IPS DF 6.9 (cell line): ENCODE results near the gene IRS1.

Experiments used
- DNase-seq: peaks from one replicate; pipeline ENCODE4 v3.0.0-alpha.2; 2013; ENCODE audit warnings: low read depth, low spot score
- H3K27ac ChIP-seq: one replicate; pipeline ENCODE4 v1.5.1; 2013; ENCODE audit warnings: low read length, control low read depth
- H3K27me3 ChIP-seq: 2 replicates; pipeline ENCODE4 v1.6.1; 2013; ENCODE audit warnings: mild to moderate bottlenecking, low read length; ENCODE audit not compliant: control insufficient read depth, insufficient read depth
- H3K36me3 ChIP-seq: 2 replicates; pipeline ENCODE4 v1.6.1; 2013; ENCODE audit warnings: low read length; ENCODE audit not compliant: control insufficient read depth, insufficient read depth
- H3K4me1 ChIP-seq: 2 replicates; pipeline ENCODE4 v1.6.1; 2013; ENCODE audit warnings: low read length; ENCODE audit not compliant: control insufficient read depth, insufficient read depth
- H3K4me3 ChIP-seq: 2 replicates; pipeline ENCODE4 v1.5.1; 2013; ENCODE audit warnings: mild to moderate bottlenecking, low read length
- H3K9me3 ChIP-seq: 2 replicates; pipeline ENCODE4 v1.6.1; 2013; ENCODE audit warnings: low read length, inconsistent platforms; ENCODE audit not compliant: control insufficient read depth, insufficient read depth
- WGBS: extraction: QIAGEN DNeasy Blood & Tissue Kit; methylation state at CpG from one replicate; pipeline ENCODE4 v1.1.7; 2013; ENCODE audit warnings: mixed read lengths, missing lambda C conversion rate; ENCODE audit not compliant: insufficient read length, insufficient coverage; 5-methylcytosine and 5-hydroxymethylcytosine counted together

The IRS1 gene

DNA sequence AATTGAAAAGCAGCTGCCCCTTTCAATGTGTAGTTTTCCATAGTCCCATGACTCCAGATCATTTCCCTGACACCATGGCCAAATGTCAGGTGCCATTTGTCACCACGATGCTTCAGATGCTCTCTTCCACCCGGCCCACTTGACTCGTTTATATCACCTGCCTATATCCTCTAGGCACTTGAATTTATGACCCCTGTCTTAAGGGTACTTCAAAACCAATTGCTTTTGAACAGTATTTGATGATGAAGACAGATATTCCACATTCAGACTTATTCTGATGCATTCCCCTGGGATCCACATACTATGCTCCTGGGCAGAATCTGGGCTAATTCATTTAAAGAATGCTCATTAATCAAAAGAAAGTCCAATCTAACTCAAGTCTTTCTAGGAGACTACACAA lies 19.3 kb upstream of the IRS1 start:
- H3K27ac ChIP-seq, result no peak overlapping the region
- H3K4me3 ChIP-seq, result no peak overlapping the region
- DNase-seq, result no peak
- H3K27me3 ChIP-seq, result no peaks in the 10 kb centered on the region
- H3K9me3 ChIP-seq, result no peaks in the 10 kb centered on the region
- no CpG with 5 or more reads among the region's 3 CpGs for WGBS
- no peaks in the 10 kb centered on the region for H3K36me3 ChIP-seq
- no peaks in the 10 kb centered on the region for H3K4me1 ChIP-seq

DNA sequence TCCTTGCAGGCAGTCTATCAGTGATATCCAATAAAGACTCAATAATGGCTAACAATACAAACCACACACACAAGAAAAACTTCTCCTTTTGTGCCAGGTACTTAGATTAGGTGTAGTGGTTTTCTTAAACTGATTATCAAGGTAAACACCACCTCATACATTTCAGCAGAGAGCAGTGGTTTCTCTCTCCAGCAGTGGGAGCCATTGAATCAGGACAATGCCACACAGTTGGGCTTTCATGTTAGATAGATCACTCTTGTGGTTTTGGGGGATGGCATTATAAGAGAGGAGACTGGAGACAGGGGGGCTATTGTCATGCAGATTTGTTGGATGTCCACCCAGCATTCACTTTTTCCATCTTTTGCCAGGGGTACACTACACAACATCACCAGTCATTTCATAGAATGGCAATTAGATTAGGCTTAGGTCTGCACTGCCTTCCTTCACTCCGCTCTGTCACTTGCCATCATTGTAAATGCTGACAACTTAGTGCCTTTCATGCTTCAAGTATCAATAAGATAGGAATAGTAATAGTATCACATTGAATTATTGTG lies 13.6 kb upstream of the IRS1 start:
- H3K9me3 ChIP-seq, result no peaks in the 10 kb centered on the region
- WGBS, result no CpG with 5 or more reads among the region's 1 CpG
- H3K36me3 ChIP-seq, result no peaks in the 10 kb centered on the region
- no peak for DNase-seq
- no peaks in the 10 kb centered on the region for H3K27me3 ChIP-seq
- no peaks in the 10 kb centered on the region for H3K4me1 ChIP-seq
- H3K4me3 ChIP-seq, result no peak overlapping the region
- H3K27ac ChIP-seq, result no peak overlapping the region

DNA sequence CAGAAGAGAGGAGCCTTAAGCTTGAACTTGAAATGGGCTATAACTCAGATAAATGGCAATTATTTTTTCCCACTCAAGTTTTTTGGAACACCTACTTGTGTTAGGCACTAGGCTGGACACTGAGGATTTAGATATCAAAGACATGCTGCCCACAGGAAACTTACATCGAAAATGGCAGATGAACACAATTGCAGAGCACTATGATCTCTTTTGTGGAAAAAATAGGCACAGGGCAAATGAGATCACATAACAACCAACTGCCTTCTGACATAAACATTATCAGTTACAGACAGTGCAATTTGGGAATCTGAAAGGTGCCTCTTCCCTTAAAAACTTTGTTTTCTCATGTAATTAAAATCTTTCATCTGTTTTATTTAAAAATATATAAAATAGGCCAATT lies 3.8 kb upstream of the IRS1 start:
- no peak overlapping the region for H3K27ac ChIP-seq
- H3K4me3 ChIP-seq, result no peak overlapping the region
- DNase-seq, result no peak
- H3K36me3 ChIP-seq, result no peaks in the 10 kb centered on the region
- peaks cover 2% of the 10 kb centered on the region; the same call in 1 of the 2 replicates for H3K4me1 ChIP-seq
- H3K9me3 ChIP-seq, result no peaks in the 10 kb centered on the region
- no CpG with 5 or more reads among the region's 1 CpG for WGBS
- no peaks in the 10 kb centered on the region for H3K27me3 ChIP-seq

DNA sequence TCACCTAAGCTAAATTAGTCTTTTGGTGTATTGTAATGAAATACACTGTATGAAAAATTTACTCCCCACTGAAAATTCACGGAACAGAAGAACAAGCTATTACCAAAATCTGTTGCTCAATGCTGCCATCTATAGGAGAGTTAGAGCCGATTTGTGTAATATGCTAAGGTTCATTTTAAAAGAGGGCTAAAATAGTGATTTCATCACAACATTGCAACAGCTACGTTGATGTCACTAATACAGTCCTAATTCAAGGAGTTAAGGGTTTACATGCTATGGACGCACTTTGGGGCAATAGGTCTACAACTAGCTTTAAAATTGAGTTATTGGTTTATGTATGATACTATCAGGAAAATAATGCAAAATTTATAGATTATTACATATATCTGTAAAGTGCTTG lies 3.0 kb upstream of the IRS1 start:
- Histone ChIP-seq H3K4me3 (no peak overlapping the region), H3K9me3 (no peaks in the 10 kb centered on the region), H3K36me3 (no peaks in the 10 kb centered on the region), H3K4me1 (peaks cover 4% of the 10 kb centered on the region), H3K27ac (no peak overlapping the region), H3K27me3 (no peaks in the 10 kb centered on the region)
- WGBS, result no CpG with 5 or more reads among the region's 4 CpGs
- DNase-seq, result no peak

DNA sequence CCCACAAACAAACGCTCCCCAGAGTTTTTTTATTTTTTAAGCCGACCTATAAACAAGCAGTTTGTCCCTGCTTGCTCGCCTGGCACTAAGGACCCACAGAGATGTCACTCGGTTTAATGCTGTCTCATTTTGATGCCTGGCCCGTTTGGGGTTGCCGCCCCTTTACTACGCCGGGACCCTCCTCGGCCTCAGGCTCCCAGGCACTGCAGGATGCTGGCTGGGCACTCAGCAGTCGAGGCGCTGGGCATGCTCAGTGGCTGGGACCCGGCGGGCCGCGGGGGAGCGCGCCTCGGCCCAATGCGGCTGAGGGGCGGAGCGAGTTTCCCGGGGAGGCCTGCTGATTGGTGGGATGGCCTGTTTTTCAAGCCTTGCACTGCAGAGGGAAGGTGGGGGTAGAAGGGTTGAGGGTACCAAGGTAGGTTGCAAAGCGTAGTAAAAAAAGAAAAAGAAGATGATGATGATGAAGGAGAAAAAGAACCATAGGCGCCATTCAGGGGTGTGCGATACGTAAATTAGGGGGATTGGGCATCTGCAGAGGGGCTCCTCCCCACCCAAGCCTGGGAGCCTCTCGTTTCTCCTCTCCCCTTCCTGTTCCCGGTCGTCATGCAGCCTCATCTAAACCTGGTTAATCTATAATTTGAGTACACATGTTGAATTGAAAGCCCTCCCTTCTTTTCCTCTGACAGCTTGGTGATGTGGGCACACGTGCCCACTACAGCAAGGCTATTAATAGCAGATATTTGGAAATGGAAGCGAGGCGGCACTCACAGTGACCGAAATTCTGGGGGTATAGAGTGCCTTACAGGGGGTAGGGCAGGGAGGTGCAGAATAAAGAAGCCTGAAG lies 1.5 kb upstream of the IRS1 start:
- H3K36me3 ChIP-seq, result peaks cover 8% of the 10 kb centered on the region
- no peaks in the 10 kb centered on the region for H3K9me3 ChIP-seq
- no peak for DNase-seq
- no CpG with 5 or more reads among the region's 33 CpGs for WGBS
- no peak overlapping the region for H3K27ac ChIP-seq
- H3K4me1 ChIP-seq, result peaks cover 4% of the 10 kb centered on the region
- no peaks in the 10 kb centered on the region for H3K27me3 ChIP-seq
- H3K4me3 ChIP-seq, result peak overlapping the region; percentile 57; the same call in 1 of the 2 replicates

DNA sequence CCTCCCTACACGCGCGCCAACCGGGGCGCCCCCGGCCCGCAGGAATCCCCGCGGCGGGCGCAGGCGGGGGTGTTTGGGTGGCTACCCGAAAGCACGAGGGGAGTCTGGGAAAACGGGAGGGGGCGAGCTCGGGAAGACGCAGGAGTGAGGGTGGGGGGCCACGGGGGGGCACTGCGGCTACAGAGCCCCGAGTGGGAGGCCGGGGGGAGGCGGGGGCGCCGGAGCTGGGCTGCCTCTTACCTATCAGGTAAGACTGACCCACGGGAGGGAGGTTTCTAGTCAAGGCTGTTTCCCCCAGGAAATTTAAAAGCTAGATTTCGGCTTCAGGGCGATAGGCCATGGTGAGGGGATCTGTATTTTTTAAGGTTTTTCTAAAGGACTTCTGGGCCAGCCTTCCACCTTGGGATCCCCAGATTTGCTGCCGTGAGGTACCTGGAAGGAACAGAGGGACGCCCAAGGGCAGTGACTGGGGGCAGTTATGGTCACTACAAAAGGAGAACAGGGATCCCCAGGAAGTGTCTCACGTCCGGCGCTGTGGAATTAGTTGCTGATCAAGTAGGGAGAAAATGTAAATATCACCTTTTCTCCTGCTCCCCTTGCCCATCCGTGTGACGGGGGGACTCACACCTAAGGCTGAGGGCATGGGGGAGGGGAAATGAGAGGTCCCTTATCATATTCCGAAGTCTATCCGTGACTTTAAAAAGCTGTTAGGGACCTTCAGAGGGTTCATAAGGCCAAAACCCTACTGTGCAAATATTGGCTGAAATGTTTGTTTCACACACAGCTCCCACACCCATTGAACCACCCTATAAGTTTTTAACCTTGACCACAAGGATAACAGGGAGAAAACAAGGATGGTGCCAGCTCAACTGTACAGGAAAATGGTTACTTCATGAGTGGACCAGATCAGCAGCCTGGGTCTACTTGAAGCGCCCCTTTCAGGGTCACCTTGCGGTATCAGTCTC lies 638 bp upstream of the IRS1 start:
- H3K36me3 ChIP-seq, result peaks cover 8% of the 10 kb centered on the region
- H3K27me3 ChIP-seq, result no peaks in the 10 kb centered on the region
- WGBS, result no CpG with 5 or more reads among the region's 39 CpGs
- peaks cover 7% of the 10 kb centered on the region for H3K4me1 ChIP-seq
- DNase-seq, result no peak
- H3K9me3 ChIP-seq, result no peaks in the 10 kb centered on the region
- H3K27ac ChIP-seq, result no peak overlapping the region
- peak overlapping the region; percentile 93; the same call in 1 of the 2 replicates for H3K4me3 ChIP-seq

DNA sequence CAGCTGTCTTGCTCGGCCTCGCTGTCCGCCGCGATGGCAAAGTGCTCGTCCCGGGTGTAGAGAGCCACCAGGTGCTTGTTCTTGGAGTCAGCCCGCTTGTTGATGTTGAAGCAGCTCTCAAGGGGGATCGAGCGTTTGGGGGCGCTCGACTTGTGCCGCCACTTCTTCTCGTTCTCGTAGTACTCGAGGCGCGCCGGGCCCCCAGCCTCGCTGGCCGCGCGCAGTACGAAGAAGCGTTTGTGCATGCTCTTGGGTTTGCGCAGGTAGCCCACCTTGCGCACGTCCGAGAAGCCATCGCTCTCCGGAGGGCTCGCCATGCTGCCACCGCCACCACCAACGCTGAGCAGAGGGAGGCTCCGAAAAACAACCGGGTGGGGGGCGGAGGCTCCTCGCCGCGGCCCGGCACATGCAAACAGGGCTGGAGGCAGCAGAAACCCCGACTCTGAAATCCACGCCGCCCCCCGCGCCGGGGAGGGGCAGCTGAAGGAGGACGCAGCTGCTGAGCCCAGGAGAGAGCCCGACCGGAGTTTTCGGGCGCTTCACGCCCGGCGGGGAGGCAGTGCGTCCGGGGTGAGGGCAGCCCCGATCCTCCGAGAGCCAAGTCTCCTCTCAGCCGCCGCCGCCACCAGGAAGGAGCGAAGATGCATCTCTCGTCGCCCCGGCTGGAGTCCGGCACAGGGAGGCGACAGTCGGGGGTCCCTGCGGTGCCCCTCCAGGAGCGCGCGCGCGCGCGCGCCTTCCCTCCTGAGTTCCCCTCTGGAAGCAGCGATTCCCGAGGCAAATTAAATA lies 1.0 kb downstream of the IRS1 start:
- Histone ChIP-seq H3K27ac (no peak overlapping the region), H3K4me3 (peak overlapping the region; percentile 93; the same call in 1 of the 2 replicates), H3K4me1 (peaks cover 8% of the 10 kb centered on the region), H3K27me3 (no peaks in the 10 kb centered on the region), H3K36me3 (peaks cover 8% of the 10 kb centered on the region), H3K9me3 (no peaks in the 10 kb centered on the region)
- no CpG with 5 or more reads among the region's 80 CpGs for WGBS
- no peak for DNase-seq

DNA sequence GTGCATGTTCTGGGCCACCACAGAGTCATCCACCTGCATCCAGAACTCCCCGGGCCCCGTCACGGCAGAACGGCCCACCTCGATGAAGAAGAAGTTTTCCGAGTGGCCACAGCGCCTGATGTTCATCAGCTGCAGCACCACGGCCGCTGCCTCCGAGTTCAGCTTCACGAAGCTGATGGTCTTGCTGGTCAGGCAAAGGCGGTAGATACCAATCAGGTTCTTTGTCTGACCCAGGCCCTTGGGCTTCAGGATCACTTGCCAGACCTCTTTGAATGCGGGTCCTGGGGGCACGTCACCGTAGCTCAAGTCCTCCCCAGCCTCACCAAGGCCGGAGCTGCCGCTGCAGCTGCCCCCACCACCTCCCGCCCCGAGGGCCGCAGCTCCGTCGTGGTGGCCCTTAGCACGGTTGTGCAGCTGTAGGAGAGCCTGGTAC lies 1.6 kb downstream of the IRS1 start:
- H3K9me3 ChIP-seq, result no peaks in the 10 kb centered on the region
- no peak overlapping the region for H3K27ac ChIP-seq
- H3K27me3 ChIP-seq, result no peaks in the 10 kb centered on the region
- peaks cover 8% of the 10 kb centered on the region for H3K36me3 ChIP-seq
- peaks cover 8% of the 10 kb centered on the region for H3K4me1 ChIP-seq
- H3K4me3 ChIP-seq, result peak overlapping the region; percentile 93; the same call in 1 of the 2 replicates
- WGBS, result no CpG with 5 or more reads among the region's 23 CpGs
- DNase-seq, result no peak

DNA sequence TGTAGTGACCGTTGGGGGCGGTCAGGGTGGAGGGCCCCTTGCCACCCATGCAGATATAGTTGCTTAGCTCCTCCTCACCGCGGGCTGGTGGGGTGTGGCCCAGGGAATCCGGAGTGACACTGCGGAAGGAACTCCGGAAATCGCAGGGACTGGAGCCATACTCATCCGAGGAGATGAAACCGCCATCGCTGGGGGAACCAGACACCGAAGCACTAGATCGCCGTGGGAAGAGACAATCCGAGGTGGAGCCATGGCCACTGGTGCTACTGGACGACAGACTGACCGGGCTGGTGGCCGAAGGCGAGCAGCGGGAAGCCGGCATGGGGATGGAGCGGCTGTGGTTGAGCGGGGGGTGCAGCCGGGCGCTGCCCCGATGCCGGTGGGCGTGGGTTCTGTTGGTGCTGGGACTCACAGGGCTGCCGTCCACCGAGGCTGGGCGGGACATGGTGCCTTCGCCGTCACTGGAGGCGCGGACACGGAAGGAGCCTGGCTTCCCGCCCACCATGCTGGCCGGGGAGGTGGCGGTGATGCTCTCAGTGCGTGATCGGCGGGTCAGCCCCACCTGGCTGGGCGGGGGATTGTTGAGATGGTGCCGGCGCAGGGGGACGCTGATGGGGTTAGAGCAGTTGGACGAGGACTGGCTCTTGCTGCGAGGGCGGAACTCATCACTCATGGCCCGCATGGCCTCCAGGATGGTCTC lies 2.2 kb downstream of the IRS1 start:
- Histone ChIP-seq H3K9me3 (no peaks in the 10 kb centered on the region), H3K27me3 (no peaks in the 10 kb centered on the region), H3K27ac (no peak overlapping the region), H3K4me1 (peaks cover 11% of the 10 kb centered on the region), H3K36me3 (peaks cover 8% of the 10 kb centered on the region), H3K4me3 (no peak overlapping the region)
- WGBS, result no CpG with 5 or more reads among the region's 50 CpGs
- no peak for DNase-seq
